H54 (cell line): Measurements from ENCODE around the gene TMEM183A.

Experiments used
- DNase-seq: peaks from one replicate; pipeline ENCODE4 v3.0.0; 2011; ENCODE audit warnings: low spot score, mixed read lengths; ENCODE audit not compliant: insufficient read length
- FAIRE-seq: peaks from 3 replicates; lab custom pipeline; 2011; peaks lifted over from hg19 to GRCh38; lab: Jason Lieb, UNC
- POLR2A ChIP-seq: IDR thresholded peaks from 2 replicates; pipeline ENCODE4 v1.6.1; 2011; ENCODE audit warnings: low read depth, mild to moderate bottlenecking, low read length

Gene TMEM183A

GRCh38 chr1:203050826-203051225 lies 43.7 kb downstream of the TMEM183A start:
- TF ChIP-seq POLR2A = no peak
- DNase-seq (no peak), FAIRE-seq (no peak)

GRCh38 chr1:203051841-203052324 lies 44.7 kb downstream of the TMEM183A start:
- FAIRE-seq (no peak), DNase-seq (no peak)
- no peak for TF ChIP-seq POLR2A

- FAIRE-seq (no peak), DNase-seq (no peak)
- no peak for TF ChIP-seq POLR2A
Measured at GRCh38 chr1:203052601-203053000, 45.4 kb downstream of the TMEM183A start.

- no peak for TF ChIP-seq POLR2A
- FAIRE-seq = no peak
- no peak for DNase-seq
Measured at GRCh38 chr1:203054184-203054583, 47.0 kb downstream of the TMEM183A start.

- no peak for TF ChIP-seq POLR2A
- DNase-seq (no peak), FAIRE-seq (no peak)
Measured at GRCh38 chr1:203054642-203055041, 47.5 kb downstream of the TMEM183A start.

GRCh38 chr1:203055161-203055799 lies 48.1 kb downstream of the TMEM183A start:
- no peak for TF ChIP-seq POLR2A
- DNase-seq (no peak), FAIRE-seq (no peak)

GRCh38 chr1:203056012-203056411 lies 48.8 kb downstream of the TMEM183A start:
- FAIRE-seq (no peak), DNase-seq (no peak)
- TF ChIP-seq POLR2A = no peak

GRCh38 chr1:203056516-203056915 lies 49.3 kb downstream of the TMEM183A start:
- no peak for TF ChIP-seq POLR2A
- DNase-seq = no peak
- no peak for FAIRE-seq

- no peak for TF ChIP-seq POLR2A
- FAIRE-seq (no peak), DNase-seq (no peak)
Measured at GRCh38 chr1:203057911-203058675, 50.9 kb downstream of the TMEM183A start.

- no peak for FAIRE-seq
- DNase-seq = no peak
- TF ChIP-seq POLR2A = no peak
Measured at GRCh38 chr1:203058676-203058935, 51.4 kb downstream of the TMEM183A start.

GRCh38 chr1:203059485-203059884 lies 52.3 kb downstream of the TMEM183A start:
- DNase-seq = no peak
- no peak for FAIRE-seq
- no peak for TF ChIP-seq POLR2A

GRCh38 chr1:203060115-203060514 lies 52.9 kb downstream of the TMEM183A start:
- no peak for TF ChIP-seq POLR2A
- FAIRE-seq = no peak
- no peak for DNase-seq

- FAIRE-seq (no peak), DNase-seq (no peak)
- TF ChIP-seq POLR2A = no peak
Measured at GRCh38 chr1:203063287-203063686, 56.1 kb downstream of the TMEM183A start.

GRCh38 chr1:203065191-203065590 lies 58.0 kb downstream of the TMEM183A start:
- FAIRE-seq (no peak), DNase-seq (no peak)
- TF ChIP-seq POLR2A = no peak

- DNase-seq (no peak), FAIRE-seq (no peak)
- TF ChIP-seq POLR2A = no peak
Measured at GRCh38 chr1:203065986-203066385, 58.8 kb downstream of the TMEM183A start.

GRCh38 chr1:203066965-203067364 lies 59.8 kb downstream of the TMEM183A start:
- FAIRE-seq (no peak), DNase-seq (no peak)
- no peak for TF ChIP-seq POLR2A
